ENCODE data around the gene PBX2. TPM values are rescaled to one million over a fixed set of nuclear protein-coding genes. Genes with fewer than 3 reads are reported as not detected.

Gene PBX2
- total and polyA plus RNA-seq, 10 of the 15 experiments (the other 5 are each of a cell fraction or from before 2014, with no cell fraction given), result 0.84 to 66.5 (median 20.6) TPM

GRCh38 chr6:32216285-32216684 lies 26.3 kb upstream of the PBX2 start:
- Histone ChIP-seq H3K79me2 (ENCODE audit: control insufficient read depth, insufficient read depth, low read length) (no peaks in the 10 kb centered on the region), H3K4me3 (no peak overlapping the region), H3K27ac (ENCODE audit: control insufficient read depth, insufficient read depth) (no peak overlapping the region), H3K27me3 (replicated peaks in 1 of 2; ENCODE audit: control insufficient read depth in 2 of 2, insufficient read depth in 2 of 2, low read length in 1 of 2) (peaks cover 3 to 4% of the 10 kb centered on the region in 2 experiments; a peak in 3 of 4 replicates), H2AFZ (ENCODE audit: control insufficient read depth, low read depth, low read length) (no peak overlapping the region), H4K20me1 (ENCODE audit: control insufficient read depth, insufficient read depth) (no peaks in the 10 kb centered on the region), H3K4me2 (ENCODE audit: control insufficient read depth, insufficient read depth) (no peak overlapping the region), H3K4me1 (ENCODE audit: control insufficient read depth, insufficient read depth, low read length) (no peaks in the 10 kb centered on the region), H3K9ac (ENCODE audit: control insufficient read depth, insufficient read depth, low read length) (no peak overlapping the region), H3K36me3 (ENCODE audit: control insufficient read depth in 2 of 2, insufficient read depth in 2 of 2, low read length in 1 of 2) (no peaks in the 10 kb centered on the region), H3K9me3 (replicated peaks; ENCODE audit: control insufficient read depth, insufficient read depth, low read length) (no peaks in the 10 kb centered on the region)
- POLR2A ChIA-PET, result no interaction called here
- ATAC-seq, result no peak
- TF ChIP-seq, protein P1, sequence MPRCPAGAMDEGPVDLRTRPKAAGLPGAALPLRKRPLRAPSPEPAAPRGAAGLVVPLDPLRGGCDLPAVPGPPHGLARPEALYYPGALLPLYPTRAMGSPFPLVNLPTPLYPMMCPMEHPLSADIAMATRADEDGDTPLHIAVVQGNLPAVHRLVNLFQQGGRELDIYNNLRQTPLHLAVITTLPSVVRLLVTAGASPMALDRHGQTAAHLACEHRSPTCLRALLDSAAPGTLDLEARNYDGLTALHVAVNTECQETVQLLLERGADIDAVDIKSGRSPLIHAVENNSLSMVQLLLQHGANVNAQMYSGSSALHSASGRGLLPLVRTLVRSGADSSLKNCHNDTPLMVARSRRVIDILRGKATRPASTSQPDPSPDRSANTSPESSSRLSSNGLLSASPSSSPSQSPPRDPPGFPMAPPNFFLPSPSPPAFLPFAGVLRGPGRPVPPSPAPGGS (IDR thresholded peaks at IDR 0.05; ENCODE audit: borderline replicate concordance, insufficient read depth, low read depth, low read length, poor library complexity, severe bottlenecking), result no peak
- TF ChIP-seq BCL11A (IDR thresholded peaks at IDR 0.05; ENCODE audit: low read depth, low read length) (no peak), SIN3A (IDR thresholded peaks at IDR 0.05; ENCODE audit: low read depth, low read length) (no peak), CBX3 (IDR thresholded peaks at IDR 0.05; ENCODE audit: borderline replicate concordance, low read depth) (no peak), SMAD1 (IDR thresholded peaks at IDR 0.05; ENCODE audit: low read depth, partially characterized antibody) (no peak), POLR2A (IDR thresholded peaks at IDR 0.05; ENCODE audit: low read depth, low read length) (no peak), NRF1 (conservative IDR thresholded peaks at IDR 0.05; ENCODE audit: low read depth, low read length) (no peak), BMI1 (IDR thresholded peaks at IDR 0.05; ENCODE audit: borderline replicate concordance) (no peak), SP1 (IDR thresholded peaks at IDR 0.05; ENCODE audit: low read depth, low read length) (no peak), RB1 (IDR thresholded peaks at IDR 0.05; ENCODE audit: borderline replicate concordance) (no peak), RELA (IDR thresholded peaks at IDR 0.05; ENCODE audit: borderline replicate concordance, partially characterized antibody) (no peak), POLR2AphosphoS2 (IDR thresholded peaks at IDR 0.05; ENCODE audit: low read depth, low read length) (no peak), RFX5 (IDR thresholded peaks at IDR 0.05; ENCODE audit: low read depth, low read length) (no peak), ZBED1 (IDR thresholded peaks at IDR 0.05; ENCODE audit: borderline replicate concordance) (no peak), SUZ12 (IDR thresholded peaks at IDR 0.05; ENCODE audit: unreplicated experiment) (no peak)
- TF ChIP-seq, protein P2, sequence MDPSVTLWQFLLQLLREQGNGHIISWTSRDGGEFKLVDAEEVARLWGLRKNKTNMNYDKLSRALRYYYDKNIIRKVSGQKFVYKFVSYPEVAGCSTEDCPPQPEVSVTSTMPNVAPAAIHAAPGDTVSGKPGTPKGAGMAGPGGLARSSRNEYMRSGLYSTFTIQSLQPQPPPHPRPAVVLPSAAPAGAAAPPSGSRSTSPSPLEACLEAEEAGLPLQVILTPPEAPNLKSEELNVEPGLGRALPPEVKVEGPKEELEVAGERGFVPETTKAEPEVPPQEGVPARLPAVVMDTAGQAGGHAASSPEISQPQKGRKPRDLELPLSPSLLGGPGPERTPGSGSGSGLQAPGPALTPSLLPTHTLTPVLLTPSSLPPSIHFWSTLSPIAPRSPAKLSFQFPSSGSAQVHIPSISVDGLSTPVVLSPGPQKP (IDR thresholded peaks at IDR 0.05; ENCODE audit: low read depth, low read length), result no peak
- TF ChIP-seq, protein P3, sequence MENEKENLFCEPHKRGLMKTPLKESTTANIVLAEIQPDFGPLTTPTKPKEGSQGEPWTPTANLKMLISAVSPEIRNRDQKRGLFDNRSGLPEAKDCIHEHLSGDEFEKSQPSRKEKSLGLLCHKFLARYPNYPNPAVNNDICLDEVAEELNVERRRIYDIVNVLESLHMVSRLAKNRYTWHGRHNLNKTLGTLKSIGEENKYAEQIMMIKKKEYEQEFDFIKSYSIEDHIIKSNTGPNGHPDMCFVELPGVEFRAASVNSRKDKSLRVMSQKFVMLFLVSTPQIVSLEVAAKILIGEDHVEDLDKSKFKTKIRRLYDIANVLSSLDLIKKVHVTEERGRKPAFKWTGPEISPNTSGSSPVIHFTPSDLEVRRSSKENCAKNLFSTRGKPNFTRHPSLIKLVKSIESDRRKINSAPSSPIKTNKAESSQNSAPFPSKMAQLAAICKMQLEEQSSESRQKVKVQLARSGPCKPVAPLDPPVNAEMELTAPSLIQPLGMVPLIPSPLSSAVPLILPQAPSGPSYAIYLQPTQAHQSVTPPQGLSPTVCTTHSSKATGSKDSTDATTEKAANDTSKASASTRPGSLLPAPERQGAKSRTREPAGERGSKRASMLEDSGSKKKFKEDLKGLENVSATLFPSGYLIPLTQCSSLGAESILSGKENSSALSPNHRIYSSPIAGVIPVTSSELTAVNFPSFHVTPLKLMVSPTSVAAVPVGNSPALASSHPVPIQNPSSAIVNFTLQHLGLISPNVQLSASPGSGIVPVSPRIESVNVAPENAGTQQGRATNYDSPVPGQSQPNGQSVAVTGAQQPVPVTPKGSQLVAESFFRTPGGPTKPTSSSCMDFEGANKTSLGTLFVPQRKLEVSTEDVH (IDR thresholded peaks at IDR 0.05; ENCODE audit: low read depth, partially characterized antibody), result no peak
- BruUV-seq (replicated peaks), result no TSS peak
- no peak for FAIRE-seq
- intact Hi-C loops (cut with micrococcal nuclease; ENCODE audit: unreplicated experiment) (no loop called here), in situ Hi-C loops (cut with MboI) (no loop called here)
- no peak for DNase-seq (ENCODE audit: low read depth, low spot score)
- CTCF ChIA-PET, result no interaction called here
- RAD21 ChIA-PET (ENCODE audit: unreplicated experiment), result no interaction called here
- 48% methylated on average over 10 of the region's 10 CpGs for WGBS (ENCODE audit: insufficient coverage, insufficient replicate concordance, low lambda C conversion rate, missing lambda C conversion rate)
- SMC1A ChIA-PET (ENCODE audit: uncharacterized antibody, unreplicated experiment), result no interaction called here
